DND-41 (cell line): Measurements from ENCODE around the gene UACA.

Source experiments
- ATAC-seq: fragments of 200-7000 bp; cut with Tn5 transposase; 3 replicates; pipeline ENCODE4 v1.9.1; 2021; ENCODE audit warnings: low read depth; ENCODE audit not compliant: insufficient read depth
- DNase-seq: peaks from one replicate; pipeline ENCODE4 v3.0.0-alpha.2; 2020
- H2AFZ ChIP-seq: 2 replicates; pipeline ENCODE4 v1.6.0; 2012; ENCODE audit warnings: low read depth, low read length
- H3K27ac ChIP-seq: 2 replicates; pipeline ENCODE4 v1.5.1; 2012; ENCODE audit warnings: low read length, inconsistent platforms
- H3K27me3 ChIP-seq: fragments of 200-600 bp; sonication (generic); 2 replicates; pipeline ENCODE4 v1.6.0; 2012; ENCODE audit warnings: low read length, mild to moderate bottlenecking, inconsistent platforms; ENCODE audit not compliant: insufficient read depth, poor library complexity
- H3K36me3 ChIP-seq: 2 replicates; pipeline ENCODE4 v1.5.1; 2012; ENCODE audit warnings: low read length, inconsistent platforms; ENCODE audit not compliant: insufficient read depth
- H3K4me1 ChIP-seq: 2 replicates; pipeline ENCODE4 v1.5.1; 2012; ENCODE audit warnings: mild to moderate bottlenecking, low read length; ENCODE audit not compliant: insufficient read depth
- H3K4me2 ChIP-seq: 2 replicates; pipeline ENCODE4 v1.6.0; 2012; ENCODE audit warnings: mild to moderate bottlenecking, moderate library complexity, low read length, inconsistent platforms; ENCODE audit not compliant: insufficient read depth
- H3K4me3 ChIP-seq, 2 experiments: fragments of 200-600 bp in 1 of 2; shearing (Covaris generic) in 1 of 2; 2 replicates each; pipeline ENCODE4 v1.5.1; 2012 to 2016; ENCODE audit warnings: inconsistent platforms in 2 of 2, low read length in 2 of 2, mild to moderate bottlenecking in 2 of 2, low read depth in 1 of 2, moderate library complexity in 1 of 2
- H3K79me2 ChIP-seq: 2 replicates; pipeline ENCODE4 v1.6.0; 2012; ENCODE audit warnings: low read length, inconsistent platforms; ENCODE audit not compliant: insufficient read depth
- H3K9ac ChIP-seq: 2 replicates; pipeline ENCODE4 v1.6.0; 2012; ENCODE audit warnings: low read depth, mild to moderate bottlenecking, inconsistent platforms, low read length, moderate library complexity
- H3K9me3 ChIP-seq: 2 replicates; pipeline ENCODE4 v1.5.1; 2012; ENCODE audit warnings: low read length, moderate library complexity, mild to moderate bottlenecking, inconsistent platforms; ENCODE audit not compliant: insufficient read depth, severe bottlenecking
- H4K20me1 ChIP-seq: 2 replicates; pipeline ENCODE4 v1.6.0; 2012; ENCODE audit warnings: low read length; ENCODE audit not compliant: insufficient read depth
- CTCF ChIP-seq: IDR thresholded peaks from 2 replicates; pipeline ENCODE4 v1.5.1; 2012; ENCODE audit warnings: borderline replicate concordance, low read length, moderate library complexity, mild to moderate bottlenecking; ENCODE audit not compliant: poor library complexity, severe bottlenecking; ENCODE audit errors: extremely low read depth
- EZH2 ChIP-seq: IDR thresholded peaks from 3 replicates; pipeline ENCODE4 v1.6.1; 2012; ENCODE audit warnings: borderline replicate concordance, low read depth, mild to moderate bottlenecking, moderate library complexity, low read length, inconsistent platforms; ENCODE audit not compliant: severe bottlenecking

The UACA gene

GRCh38 chr15:70786996-70787395, 23.6 kb upstream of the UACA start:
- H3K27me3 ChIP-seq, result peaks cover 4% of the 10 kb centered on the region
- no peak overlapping the region for H3K27ac ChIP-seq
- H3K4me2 ChIP-seq, result no peak overlapping the region
- H3K4me3 ChIP-seq, result no peak overlapping the region
- ATAC-seq, result no peak
- no peaks in the 10 kb centered on the region for H4K20me1 ChIP-seq
- no peaks in the 10 kb centered on the region for H3K4me1 ChIP-seq
- no peak for DNase-seq
- H3K79me2 ChIP-seq, result no peaks in the 10 kb centered on the region
- TF ChIP-seq CTCF, result no peak
- TF ChIP-seq EZH2, result no peak
- no peaks in the 10 kb centered on the region for H3K36me3 ChIP-seq
- H3K9me3 ChIP-seq, result no peaks in the 10 kb centered on the region
- H2AFZ ChIP-seq, result no peak overlapping the region
- H3K9ac ChIP-seq, result no peak overlapping the region

- Histone ChIP-seq H3K9ac (no peak overlapping the region), H4K20me1 (no peaks in the 10 kb centered on the region), H2AFZ (no peak overlapping the region), H3K4me1 (no peaks in the 10 kb centered on the region), H3K27ac (no peak overlapping the region), H3K36me3 (no peaks in the 10 kb centered on the region), H3K4me2 (no peak overlapping the region), H3K4me3 (no peak overlapping the region), H3K27me3 (no peaks in the 10 kb centered on the region), H3K79me2 (no peaks in the 10 kb centered on the region), H3K9me3 (no peaks in the 10 kb centered on the region)
- DNase-seq, result no peak
- no peak for ATAC-seq
- TF ChIP-seq EZH2, result no peak
- TF ChIP-seq CTCF, result no peak
Measured at GRCh38 chr15:70783610-70784022, 20.3 kb upstream of the UACA start.

GRCh38 chr15:70783041-70783440, 19.7 kb upstream of the UACA start:
- no peak for DNase-seq
- TF ChIP-seq CTCF (no peak), EZH2 (no peak)
- H2AFZ ChIP-seq, result no peak overlapping the region
- H3K36me3 ChIP-seq, result no peaks in the 10 kb centered on the region
- no peaks in the 10 kb centered on the region for H3K27me3 ChIP-seq
- H3K79me2 ChIP-seq, result no peaks in the 10 kb centered on the region
- H3K4me1 ChIP-seq, result no peaks in the 10 kb centered on the region
- no peaks in the 10 kb centered on the region for H4K20me1 ChIP-seq
- H3K4me2 ChIP-seq, result no peak overlapping the region
- ATAC-seq, result no peak
- no peaks in the 10 kb centered on the region for H3K9me3 ChIP-seq
- no peak overlapping the region for H3K4me3 ChIP-seq
- no peak overlapping the region for H3K9ac ChIP-seq
- H3K27ac ChIP-seq, result no peak overlapping the region

- no peaks in the 10 kb centered on the region for H3K36me3 ChIP-seq
- no peaks in the 10 kb centered on the region for H3K9me3 ChIP-seq
- H3K27me3 ChIP-seq, result no peaks in the 10 kb centered on the region
- H3K79me2 ChIP-seq, result no peaks in the 10 kb centered on the region
- no peak overlapping the region for H3K27ac ChIP-seq
- no peak overlapping the region for H3K9ac ChIP-seq
- no peaks in the 10 kb centered on the region for H4K20me1 ChIP-seq
- H3K4me3 ChIP-seq, result no peak overlapping the region
- DNase-seq, result no peak
- no peaks in the 10 kb centered on the region for H3K4me1 ChIP-seq
- TF ChIP-seq CTCF (no peak), EZH2 (no peak)
- H3K4me2 ChIP-seq, result no peak overlapping the region
- ATAC-seq, result no peak
- no peak overlapping the region for H2AFZ ChIP-seq
Measured at GRCh38 chr15:70781236-70781635, 17.9 kb upstream of the UACA start.
